Endothelial cell of umbilical vein (primary cell): ENCODE results near the gene TSPAN31. TPM values are rescaled to one million over a fixed set of nuclear protein-coding genes. Genes with fewer than 3 reads are reported as not detected.

Source experiments
- BruUV-seq: library from RNA; stranded (reverse); fragments of 400-500 nt; replicated peaks from 2 replicates; lab custom pipeline; 2021; lab: Mats Ljungman, UMichigan
- CTCF ChIA-PET: fragments of 300-600, 350-600 bp; sonication (Branson Sonifier 250); formaldehyde crosslinking; loops from one replicate; lab custom pipeline; 2021; ENCODE audit warnings: antibody characterized with exemption, inconsistent platforms; lab: Charles Lee
- POLR2A ChIA-PET: fragments of 300-600, 350-600 bp; sonication (Branson Sonifier 250); formaldehyde crosslinking; loops from one replicate; lab custom pipeline; 2021; ENCODE audit warnings: antibody characterized with exemption, inconsistent platforms; lab: Charles Lee
- DNase-seq: peaks from one replicate; pipeline ENCODE4 v3.0.0-alpha.2; 2011; ENCODE audit warnings: low read depth, low spot score
- FAIRE-seq: peaks from 2 replicates; lab custom pipeline; 2011; peaks lifted over from hg19 to GRCh38; lab: Jason Lieb, UNC
- H2AFZ ChIP-seq: 2 replicates; pipeline ENCODE4 v1.6.0; 2012; ENCODE audit warnings: low read depth, low read length, control low read depth, inconsistent platforms
- H3K27ac ChIP-seq: 2 replicates; pipeline ENCODE4 v1.5.1; 2011; ENCODE audit warnings: low read depth, mild to moderate bottlenecking, control low read depth, low read length, moderate library complexity; ENCODE audit not compliant: insufficient read depth
- H3K27me3 ChIP-seq, 2 experiments: 2 replicates each; pipeline versions ENCODE4 v1.6.0 to v1.6.1; 2011; ENCODE audit warnings: low read length in 2 of 2, mixed read lengths in 1 of 2; ENCODE audit not compliant: control insufficient read depth in 2 of 2, insufficient read depth in 2 of 2
- H3K36me3 ChIP-seq, 2 experiments: 2 replicates in 1 of 2; 3 replicates in 1 of 2; pipeline ENCODE4 v1.5.1; 2011; ENCODE audit warnings: low read length in 2 of 2, mild to moderate bottlenecking in 1 of 2, moderate library complexity in 1 of 2; ENCODE audit not compliant: control insufficient read depth in 2 of 2, insufficient read depth in 2 of 2; ENCODE audit errors: extremely low read depth in 1 of 2
- H3K4me1 ChIP-seq: 3 replicates; pipeline ENCODE4 v1.5.1; 2011; ENCODE audit warnings: mild to moderate bottlenecking, low read length; ENCODE audit not compliant: control insufficient read depth, insufficient read depth; ENCODE audit errors: extremely low read depth
- H3K4me2 ChIP-seq: 2 replicates; pipeline ENCODE4 v1.6.1; 2011; ENCODE audit warnings: low read length, control low read depth, mixed read lengths; ENCODE audit not compliant: insufficient read depth
- H3K4me3 ChIP-seq, 3 experiments: fragments of 200-600 bp in 1 of 3; sonication (generic), shearing (Covaris generic) in 1 of 3; replicated peaks in 1 of 3; 2 replicates each; pipeline ENCODE4 v1.5.1; 2011 to 2016; ENCODE audit warnings: control low read depth in 3 of 3, low read length in 3 of 3, mild to moderate bottlenecking in 2 of 3, inconsistent platforms in 1 of 3, low read depth in 1 of 3, moderate library complexity in 1 of 3; ENCODE audit not compliant: insufficient read depth in 1 of 3
- H3K79me2 ChIP-seq: 2 replicates; pipeline ENCODE4 v1.6.0; 2012; ENCODE audit warnings: low read length, inconsistent platforms; ENCODE audit not compliant: control insufficient read depth, insufficient read depth
- H3K9ac ChIP-seq: replicated peaks from 2 replicates; pipeline ENCODE3; 2011; ENCODE audit warnings: low read length, control low read depth; ENCODE audit not compliant: insufficient read depth; ENCODE audit errors: extremely low read depth
- H3K9me1 ChIP-seq: replicated peaks from 3 replicates; pipeline ENCODE4 v1.6.0; 2011; ENCODE audit warnings: mild to moderate bottlenecking, low read length; ENCODE audit not compliant: control insufficient read depth, insufficient read depth; ENCODE audit errors: extremely low read depth
- H3K9me3 ChIP-seq: replicated peaks from 2 replicates; pipeline ENCODE4 v1.5.1; 2012; ENCODE audit warnings: low read length, inconsistent platforms; ENCODE audit not compliant: control insufficient read depth, insufficient read depth
- H4K20me1 ChIP-seq: replicated peaks from 2 replicates; pipeline ENCODE3; 2011; ENCODE audit warnings: mild to moderate bottlenecking, low read length; ENCODE audit not compliant: control insufficient read depth, insufficient read depth; ENCODE audit errors: extremely low read depth
- CTCF ChIP-seq, 2 donors: IDR thresholded peaks; 1 replicate in 1 of 2; 2 replicates in 1 of 2; pipeline ENCODE4 v1.5.1; 2011; ENCODE audit warnings: low read length in 2 of 2, mild to moderate bottlenecking in 2 of 2, moderate library complexity in 2 of 2, control low read depth in 1 of 2, inconsistent platforms in 1 of 2, low read depth in 1 of 2; ENCODE audit not compliant: insufficient read depth in 1 of 2; ENCODE audit errors: extremely low read depth in 1 of 2
- EZH2 ChIP-seq: IDR thresholded peaks from 2 replicates; pipeline ENCODE4 v1.6.1; 2012; ENCODE audit warnings: borderline replicate concordance, low read depth, mild to moderate bottlenecking, moderate library complexity, low read length, inconsistent platforms; ENCODE audit not compliant: severe bottlenecking
- FOS ChIP-seq: IDR thresholded peaks from 2 replicates; pipeline ENCODE4 v1.6.1; 2011; ENCODE audit warnings: mild to moderate bottlenecking, low read length, moderate library complexity, borderline replicate concordance; ENCODE audit not compliant: insufficient read depth
- GATA2 ChIP-seq: IDR thresholded peaks from 2 replicates; pipeline ENCODE4 v1.7.0; 2011; ENCODE audit warnings: low read depth, mild to moderate bottlenecking, moderate library complexity, mixed read lengths, low read length; ENCODE audit not compliant: insufficient read length, insufficient read depth
- JUN ChIP-seq: IDR thresholded peaks from 2 replicates; pipeline ENCODE4 v1.6.1; 2011; ENCODE audit warnings: borderline replicate concordance, low read depth; ENCODE audit not compliant: insufficient read length, insufficient read depth
- MAX ChIP-seq: IDR thresholded peaks from 2 replicates; pipeline ENCODE4 v1.6.1; 2011; ENCODE audit not compliant: insufficient read depth, insufficient read length
- MYC ChIP-seq: IDR thresholded peaks from one replicate; pipeline ENCODE4 v1.6.1; 2011; ENCODE audit warnings: mild to moderate bottlenecking, low read depth, low read length
- POLR2A ChIP-seq: IDR thresholded peaks from 2 replicates; pipeline ENCODE4 v1.6.1; 2012; ENCODE audit warnings: low read depth, mild to moderate bottlenecking, control low read depth, low read length
- POLR2AphosphoS5 ChIP-seq: IDR thresholded peaks from 2 replicates; pipeline ENCODE4 v1.6.1; 2012; ENCODE audit warnings: low read depth, mild to moderate bottlenecking, control low read depth, low read length, moderate library complexity; ENCODE audit not compliant: insufficient read depth
- dilution Hi-C: fragments of 300-500 bp; cut with MboI; formaldehyde crosslinking; loops from one replicate; pipeline ENCODE4 v1.15.0; 2019; ENCODE audit warnings: low sequenced_read_pairs; ENCODE audit not compliant: extremely low pct_ligation_motif_present
- intact Hi-C: fragments of 100-400 bp; cut with micrococcal nuclease; formaldehyde crosslinking; loops from one replicate; pipeline ENCODE4 v1.10.0; 2022
- polyA plus RNA-seq, 4 experiments: library from polyadenylated mRNA; depleted of rRNA in 3 of 4; stranded (reverse) in 3 of 4; unstranded in 1 of 4; fragments of >200 nt; gene quantifications; 2 replicates each; pipeline versions ENCODE4 v1.2.1 to v1.2.3, GENCODE V29; 2011 to 2012; ENCODE audit warnings: missing spikeins in 1 of 4
- total RNA-seq: library from RNA; stranded (reverse); gene quantifications from 2 replicates; pipeline ENCODE4 v1.2.3, GENCODE V29; 2021

Gene TSPAN31
- total and polyA plus RNA-seq, 2 donors (not counting 3 experiments of a cell fraction or from before 2014, with no cell fraction given) = 15.0 to 43.9 TPM

GRCh38 chr12:57725851-57726150 lies 19.0 kb upstream of the TSPAN31 start:
- intact Hi-C loops (loop anchor here (1.0 kb wide), 4 partner anchors 26 to 180 kb away; partner anchors contain the start of genes CDK4, EEF1AKMT3, METTL1 and OS9), dilution Hi-C loops (no loop called here)
- no TSS peak for BruUV-seq
- no peak for TF ChIP-seq JUN
- TF ChIP-seq CTCF (IDR thresholded peaks at IDR 0.05; ENCODE audit: extremely low read depth in 1 of 2, insufficient read depth in 1 of 2, low read depth in 1 of 2, low read length in 2 of 2) = no peak
- no peak for TF ChIP-seq POLR2A
- no peak for TF ChIP-seq MYC
- no peak for TF ChIP-seq POLR2AphosphoS5
- no peak for TF ChIP-seq GATA2
- TF ChIP-seq EZH2 = no peak
- TF ChIP-seq FOS = no peak
- TF ChIP-seq MAX = no peak
- no peak for FAIRE-seq
- Histone ChIP-seq H3K27me3 (peaks cover 0 to 3% of the 10 kb centered on the region in 2 experiments), H3K4me1 (peaks cover 7% of the 10 kb centered on the region), H3K4me3 (peak overlapping the region in 1 of 3 experiments; percentile 10), H4K20me1 (no peaks in the 10 kb centered on the region), H3K9me3 (no peaks in the 10 kb centered on the region), H3K9me1 (no peaks in the 10 kb centered on the region), H3K4me2 (peak overlapping the region; percentile 54), H3K79me2 (no peaks in the 10 kb centered on the region), H3K36me3 (no peaks in the 10 kb centered on the region), H3K9ac (no peak overlapping the region), H3K27ac (no peak overlapping the region), H2AFZ (peak overlapping the region; percentile 56)
- no peak for DNase-seq
- ChIA-PET POLR2A (interaction anchor here (0.6 kb wide), 1 partner anchor 30 kb away, joined by 3 read pairs; no protein-coding TSS in a partner anchor), CTCF (interaction anchor here (0.7 to 4.6 kb wide), 18 partner anchors 9 to 143 kb away, joined by 3 to 48 read pairs (median 6); partner anchors contain the start of genes AGAP2, ARHGEF25, CDK4 and CYP27B1)
